ENCODE measurements around the gene FHL2. TPM values are rescaled to one million over a fixed set of nuclear protein-coding genes. Genes with fewer than 3 reads are reported as not detected.
A peak's percentile ranks its signal among the peaks of the same experiment; 100 is the strongest.

FHL2 gene
- total and polyA plus RNA-seq, 9 of the 15 experiments (the other 6 are each of a cell fraction or from before 2014, with no cell fraction given), result 7.5 to 33.1 (median 23.9) TPM

GRCh38 chr2:105357122-105357521, 41.7 kb downstream of the FHL2 start:
- no TSS peak for BruUV-seq (replicated peaks)
- H3K27ac ChIP-seq (ENCODE audit: extremely low read depth, low read depth, low read length), result no peak overlapping the region
- ChIA-PET CTCF (ENCODE audit: low intra/inter-chr PET ratio) (no interaction called here), POLR2A (no interaction called here)
- H3K36me3 ChIP-seq (ENCODE audit: control insufficient read depth, insufficient read depth, low read length), result peaks cover 71% of the 10 kb centered on the region
- WGBS (ENCODE audit: insufficient coverage, low coverage, missing lambda C conversion rate), result 73% methylated on average over 1 of the region's 1 CpG
- no peaks in the 10 kb centered on the region for H3K79me2 ChIP-seq (ENCODE audit: control insufficient read depth, insufficient read depth, low read length)
- H3K9ac ChIP-seq (ENCODE audit: insufficient read depth in 1 of 2, low read depth in 2 of 2, low read length in 2 of 2), result no peak overlapping the region
- no peak overlapping the region for H3K4me3 ChIP-seq
- no peaks in the 10 kb centered on the region for H3K27me3 ChIP-seq (ENCODE audit: control insufficient read depth in 2 of 2, insufficient read depth in 2 of 2, low read length in 2 of 2)
- no peak overlapping the region for H3K4me2 ChIP-seq (ENCODE audit: insufficient read depth, low read length)
- no peak overlapping the region for H2AFZ ChIP-seq (ENCODE audit: low read depth, low read length)
- H3K9me3 ChIP-seq (replicated peaks; ENCODE audit: control insufficient read depth, insufficient read depth, low read depth, low read length), result peaks cover 4% of the 10 kb centered on the region; the same call in 1 of the 2 replicates
- in situ Hi-C loops (cut with MboI) (no loop called here), intact Hi-C loops (cut with micrococcal nuclease) (no loop called here)
- FAIRE-seq (no peak), DNase-seq (ENCODE audit: extremely low read depth in 1 of 4, low spot score in 3 of 4) (no peak), ATAC-seq (no peak)
- no peaks in the 10 kb centered on the region for H3K9me1 ChIP-seq (ENCODE audit: control insufficient read depth, insufficient read depth, low read length)
- no peaks in the 10 kb centered on the region for H4K20me1 ChIP-seq (replicated peaks; ENCODE audit: control insufficient read depth, insufficient read depth, low read length)
- TF ChIP-seq ZKSCAN8 (CRISPR knock-in tag; IDR thresholded peaks at IDR 0.05) (no peak), TFAP4 (CRISPR knock-in tag; IDR thresholded peaks at IDR 0.05; ENCODE audit: borderline replicate concordance) (no peak), ZFP1 (CRISPR knock-in tag; IDR thresholded peaks at IDR 0.05) (no peak), RFX5 (IDR thresholded peaks at IDR 0.05; ENCODE audit: low read depth, low read length) (no peak), HDAC1 (IDR thresholded peaks at IDR 0.05) (no peak), ATF7 (IDR thresholded peaks at IDR 0.05) (no peak), CBX3 (IDR thresholded peaks at IDR 0.05; ENCODE audit: borderline replicate concordance in 1 of 2, low read length in 2 of 2) (peak in 1 of 2 experiments; percentile 40; a peak in 1 of 3 replicates), MCM2 (IDR thresholded peaks at IDR 0.05; ENCODE audit: low read depth) (no peak), TRIM28 (IDR thresholded peaks at IDR 0.05) (0 out of 2 replicates have a peak, but pooled peaks have one; percentile 35), PCBP2 (IDR thresholded peaks at IDR 0.05; ENCODE audit: low read depth, low read length, poor library complexity, severe bottlenecking) (no peak), FOXP4 (CRISPR knock-in tag; IDR thresholded peaks at IDR 0.05; ENCODE audit: borderline replicate concordance) (no peak), STAT5B (CRISPR knock-in tag; IDR thresholded peaks at IDR 0.05) (no peak), RAD51 (IDR thresholded peaks at IDR 0.05; ENCODE audit: borderline replicate concordance, low read depth) (no peak), HDAC2 (IDR thresholded peaks at IDR 0.05) (no peak), ZNF280A (IDR thresholded peaks at IDR 0.05; ENCODE audit: low read depth, partially characterized antibody) (peak; percentile 48), ZNF133 (CRISPR knock-in tag; IDR thresholded peaks at IDR 0.05) (no peak)
- no peaks in the 10 kb centered on the region for H3K4me1 ChIP-seq (replicated peaks in 1 of 2; ENCODE audit: control insufficient read depth in 2 of 2, insufficient read depth in 2 of 2, low read length in 2 of 2)
